Posterior cingulate gyrus (tissue), 11 donors: Measurements from ENCODE around the gene OR2J1.
"Not testable (repeated sequence)": the region's sequence is repeated elsewhere in the genome, so short reads cannot be mapped to it uniquely, and the experiment has no call there.

ENCODE experiments used
- DNase-seq, 10 donors: peaks; one replicate each; pipeline versions ENCODE4 v3.0.0 to v3.0.0-alpha.2; 2020 to 2021; ENCODE audit warnings: mixed read lengths in 3 of 10
- intact Hi-C: fragments of 100-400 bp; cut with DNase I; formaldehyde crosslinking; loops from one replicate; pipeline ENCODE4 v1.15.1; 2023

Gene OR2J1

DNA sequence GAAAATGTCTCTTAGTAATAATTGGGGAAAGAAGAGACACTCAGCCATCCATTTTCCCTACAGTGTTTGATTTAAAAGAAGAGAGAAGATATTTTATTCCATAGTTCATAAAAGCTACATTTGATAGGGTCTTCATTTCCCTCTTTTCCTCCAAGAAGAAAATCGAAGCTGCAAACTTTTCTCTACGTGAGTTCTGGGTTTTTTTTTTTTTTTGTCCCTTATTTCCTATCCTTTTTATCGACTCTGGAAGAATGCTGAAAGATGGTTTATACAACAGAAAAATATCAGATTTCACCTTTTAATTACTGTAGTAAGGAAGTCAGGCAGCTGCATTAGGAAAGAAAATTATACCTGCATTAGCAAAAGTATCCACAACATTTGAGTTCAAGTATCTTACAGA lies at the start of gene OR2J1:
Gene OR2J1 (plus strand): TSS at position 301 of the 400 bp plus-strand sequence. CDS start 1,453 bp downstream, outside the sequence.
- DNase-seq = no peak
- intact Hi-C loops = no loop called here

DNA sequence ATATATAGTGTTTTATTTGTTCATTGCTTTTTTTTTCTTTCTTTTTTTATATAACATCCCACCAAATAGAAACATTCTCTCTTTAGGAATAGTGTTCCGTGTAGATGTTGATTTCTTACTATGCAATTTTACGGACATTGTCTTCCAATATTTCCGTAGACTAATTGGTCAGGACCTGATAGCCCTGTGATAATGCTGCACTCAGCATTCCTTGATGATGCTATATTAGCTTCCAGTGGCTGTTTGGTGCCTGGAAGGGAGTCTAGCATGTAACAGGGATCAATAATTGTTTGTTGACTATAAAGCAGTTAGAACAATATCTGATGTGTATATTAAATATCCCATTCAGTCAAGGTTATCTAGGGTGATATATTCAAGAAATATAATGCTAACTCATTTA lies 47.6 kb upstream of the OR2J1 start:
- DNase-seq = no peak
- intact Hi-C loops = no loop called here

DNA sequence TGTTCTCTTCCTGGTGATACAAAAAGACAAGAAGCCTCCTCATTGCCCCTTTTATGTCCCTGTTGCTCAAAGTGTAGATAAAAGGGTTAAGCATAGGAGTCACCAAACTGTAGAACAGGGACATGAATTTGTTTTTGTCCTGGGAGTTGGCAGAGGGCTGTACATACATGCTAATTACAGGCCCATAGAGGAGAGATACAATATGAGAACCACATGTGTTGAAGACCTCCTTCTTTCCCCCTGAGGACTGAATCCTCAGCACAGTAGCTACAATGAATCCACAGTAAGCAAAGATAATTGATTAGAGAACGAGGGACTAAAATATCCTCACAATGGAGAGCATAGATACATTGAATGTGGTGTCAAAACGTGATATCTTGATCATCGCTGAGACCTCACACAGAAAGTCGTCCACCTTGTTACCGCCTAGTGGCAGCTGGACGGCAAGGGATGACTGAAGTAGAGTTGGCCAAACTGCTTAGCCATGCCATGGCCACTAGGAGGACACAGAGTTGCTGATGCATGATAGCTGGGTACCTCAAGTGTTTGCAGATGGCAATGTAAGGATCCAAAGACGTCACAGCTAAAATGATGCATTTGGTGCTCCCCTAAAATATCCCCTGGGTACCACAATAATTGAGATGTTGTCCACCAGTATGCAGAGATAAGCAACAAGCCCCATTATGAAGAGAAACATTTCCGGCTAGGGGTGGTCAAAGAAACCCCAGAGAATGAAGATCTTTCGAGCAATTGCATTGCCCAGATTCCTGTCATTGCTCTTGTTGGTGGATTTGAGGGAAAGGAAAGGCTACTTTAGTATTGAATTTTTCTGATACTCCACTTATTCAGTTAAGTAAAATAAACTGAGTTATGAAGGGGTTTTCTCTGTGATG lies 27.2 kb upstream of the OR2J1 start:
- no peak for DNase-seq

DNA sequence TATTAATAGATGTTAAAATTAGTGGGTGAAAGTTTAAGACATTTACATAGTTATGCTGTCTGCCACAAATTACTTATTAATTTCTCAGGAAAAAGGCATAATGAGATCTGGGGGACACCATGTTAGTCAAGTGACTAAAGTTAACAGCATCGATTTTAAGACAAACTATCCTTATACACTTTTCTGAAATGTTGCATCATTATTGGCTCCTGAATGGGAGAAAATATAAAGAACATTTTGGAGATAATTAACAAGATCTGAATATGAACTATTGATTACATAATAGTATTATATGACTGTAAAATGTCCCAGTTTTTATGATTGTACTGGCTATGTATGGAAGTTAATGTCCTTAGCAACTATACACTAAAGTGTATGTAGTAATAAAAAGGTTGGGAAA lies 20.1 kb upstream of the OR2J1 start:
- intact Hi-C loops = no loop called here
- DNase-seq = no peak

More for the DNA sequence above, 27.2 kb upstream of the OR2J1 start:
- intact Hi-C loops = no loop called here

DNA sequence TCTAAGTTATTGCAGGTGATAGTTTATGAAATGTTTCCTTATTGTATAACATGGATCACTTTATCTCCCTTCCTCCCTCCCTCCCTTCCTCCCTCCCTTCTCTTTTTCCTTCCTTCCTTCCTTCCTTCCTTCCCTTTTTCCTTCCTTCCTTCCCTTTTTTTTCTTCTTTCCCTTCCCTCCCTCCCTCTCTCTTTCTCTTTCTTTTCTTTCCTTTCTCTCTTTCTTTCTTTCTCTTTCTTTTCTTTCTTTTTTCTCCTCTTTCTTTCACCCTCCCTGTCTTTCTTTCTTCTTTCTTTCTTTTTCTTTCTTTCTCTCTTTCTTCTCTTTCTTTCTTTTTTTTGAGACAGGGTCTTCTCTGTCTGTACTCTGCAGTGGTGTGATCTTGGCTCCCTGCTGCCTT lies 18.0 kb upstream of the OR2J1 start:
- no peak for DNase-seq
- intact Hi-C loops = no loop called here

DNA sequence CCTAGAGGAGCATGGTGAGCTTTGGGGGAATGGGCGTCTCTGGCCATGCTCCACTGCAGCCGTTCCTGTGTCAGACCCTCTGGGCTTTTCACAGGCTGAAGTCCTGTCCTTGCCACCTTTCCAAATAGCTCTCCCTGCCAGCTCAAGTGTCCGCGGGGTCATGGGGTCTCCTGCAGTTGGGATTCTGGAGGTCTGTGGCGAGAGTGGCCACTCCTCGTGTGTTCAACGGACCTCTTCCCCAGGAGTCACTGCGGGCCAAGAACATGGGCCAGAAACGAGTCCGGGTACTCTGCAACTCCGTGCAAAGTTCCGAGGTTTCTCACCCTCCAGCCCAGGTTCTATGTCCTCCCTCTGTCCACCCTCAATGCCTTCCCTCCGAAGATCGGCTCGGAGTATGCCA lies 16.8 kb upstream of the OR2J1 start:
- DNase-seq = peak in 2 of 10 donors; percentile 59 to 63
- intact Hi-C loops = no loop called here

DNA sequence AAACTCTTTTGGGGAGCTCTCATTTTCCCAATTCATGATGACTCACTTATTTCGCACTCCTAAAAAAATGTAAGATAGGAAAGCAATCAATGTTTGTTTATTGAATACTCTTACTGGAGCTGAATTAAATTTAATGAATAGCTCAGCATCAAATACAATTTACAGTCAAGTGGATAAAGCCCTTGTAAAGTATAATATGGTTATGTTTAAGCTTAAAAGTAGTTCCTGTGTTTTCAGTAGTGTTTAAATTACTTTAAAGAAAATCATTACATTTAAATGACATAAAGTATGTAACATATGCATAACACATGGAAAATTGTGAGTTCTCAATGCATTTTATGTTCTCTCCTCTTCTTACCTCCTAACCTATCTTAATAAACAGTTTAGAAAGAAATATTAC lies 12.1 kb upstream of the OR2J1 start, which contains the start of gene OR2B3:
Gene OR2B3 (minus strand): TSS at position 101 of the 400 bp plus-strand sequence. CDS start 65 bp downstream, at position 36.
- DNase-seq = no peak

DNA sequence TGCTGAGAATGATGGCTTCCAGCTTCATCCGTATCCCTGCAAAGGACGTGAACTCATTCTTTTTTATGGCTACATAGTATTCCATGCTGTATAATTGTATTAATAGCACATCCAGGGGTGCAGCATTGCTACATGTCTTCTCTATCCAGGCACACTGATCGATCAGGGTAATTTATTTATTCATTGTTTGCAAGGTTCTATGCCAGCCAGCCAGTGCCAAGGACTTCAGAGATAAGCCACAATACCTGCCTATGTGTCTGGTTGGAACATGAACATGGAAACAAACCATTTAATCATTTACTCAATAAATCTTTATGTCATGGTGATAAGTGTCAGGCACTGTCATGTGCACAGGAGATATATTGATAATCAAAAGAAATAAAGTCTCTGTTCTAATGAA lies 6.3 kb upstream of the OR2J1 start:
- intact Hi-C loops = no loop called here
- no peak for DNase-seq

More for the DNA sequence above, 12.1 kb upstream of the OR2J1 start, which contains the start of gene OR2B3:
- intact Hi-C loops = no loop called here

DNA sequence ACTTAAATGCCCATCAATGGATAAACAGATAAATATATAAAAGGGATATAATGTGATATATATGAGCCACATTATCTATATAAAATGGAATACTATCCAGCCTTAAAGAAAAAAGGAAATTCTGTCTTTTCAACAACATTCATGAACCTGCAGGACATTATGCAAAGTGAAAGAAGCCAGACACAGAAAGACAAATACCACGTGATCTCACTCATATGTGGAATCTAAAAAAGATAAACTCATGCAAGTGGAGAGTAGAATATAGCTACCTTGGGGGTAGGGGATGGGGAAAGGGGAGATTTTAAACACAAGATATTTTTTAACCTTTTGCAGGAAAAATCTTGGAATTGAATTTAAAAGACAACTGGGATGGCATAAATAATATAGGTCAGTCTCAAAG lies 1.5 kb upstream of the OR2J1 start:
- DNase-seq = no peak
- intact Hi-C loops = no loop called here

DNA sequence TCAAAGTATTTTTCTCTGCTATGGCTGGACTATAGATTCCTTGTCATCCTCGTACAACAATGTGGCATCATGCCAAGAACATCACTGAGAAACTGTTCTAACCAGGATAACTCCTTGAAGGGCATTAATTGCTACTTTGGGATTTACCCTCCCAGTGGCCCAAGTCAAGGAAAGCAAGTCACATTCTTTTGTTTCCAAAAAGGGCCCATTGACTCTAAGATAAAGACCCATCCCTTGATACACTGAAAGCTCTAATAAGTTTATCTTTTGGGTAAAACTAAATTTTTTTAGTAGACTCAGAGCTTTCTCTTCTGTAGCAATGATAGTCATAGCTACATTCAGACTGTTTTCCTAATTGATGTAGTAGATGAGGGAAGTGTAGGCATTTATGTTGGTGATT lies 8.5 kb downstream of the OR2J1 start, which contains the start of gene OR2J3:
Gene OR2J3 (plus strand): TSS at position 301 of the 400 bp plus-strand sequence. CDS start 3,833 bp downstream, outside the sequence.
- intact Hi-C loops = no loop called here
- no peak for DNase-seq

DNA sequence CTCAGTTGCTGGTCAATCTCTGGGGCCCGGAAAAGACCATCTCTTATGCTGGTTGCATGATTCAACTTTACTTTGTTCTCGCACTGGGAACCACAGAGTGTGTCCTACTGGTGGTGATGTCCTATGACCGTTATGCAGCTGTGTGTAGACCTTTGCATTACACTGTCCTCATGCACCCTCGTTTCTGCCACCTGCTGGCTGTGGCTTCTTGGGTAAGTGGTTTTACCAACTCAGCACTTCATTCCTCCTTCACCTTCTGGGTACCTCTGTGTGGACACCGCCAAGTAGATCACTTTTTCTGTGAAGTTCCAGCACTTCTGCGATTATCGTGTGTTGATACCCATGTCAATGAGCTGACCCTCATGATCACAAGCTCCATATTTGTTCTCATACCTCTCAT lies 12.8 kb downstream of the OR2J1 start:
- intact Hi-C loops = no loop called here
- DNase-seq = no peak

DNA sequence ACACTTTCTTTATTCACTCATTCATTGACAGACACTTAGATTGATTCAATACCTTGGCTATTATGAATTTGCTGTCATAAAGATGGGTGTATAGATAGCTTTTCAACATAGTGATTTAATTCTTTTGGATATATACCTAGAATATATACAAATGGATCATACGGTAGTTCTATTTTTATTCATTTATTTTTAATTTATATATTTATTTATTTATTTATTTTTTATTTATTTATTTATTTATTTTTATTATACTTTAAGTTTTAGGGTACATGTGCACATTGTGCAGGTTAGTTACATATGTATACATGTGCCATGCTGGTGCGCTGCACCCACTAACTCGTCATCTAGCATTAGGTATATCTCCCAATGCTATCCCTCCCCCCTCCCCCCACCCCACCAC lies 15.7 kb downstream of the OR2J1 start:
- intact Hi-C loops, DNase-seq: not testable (repeated sequence)

DNA sequence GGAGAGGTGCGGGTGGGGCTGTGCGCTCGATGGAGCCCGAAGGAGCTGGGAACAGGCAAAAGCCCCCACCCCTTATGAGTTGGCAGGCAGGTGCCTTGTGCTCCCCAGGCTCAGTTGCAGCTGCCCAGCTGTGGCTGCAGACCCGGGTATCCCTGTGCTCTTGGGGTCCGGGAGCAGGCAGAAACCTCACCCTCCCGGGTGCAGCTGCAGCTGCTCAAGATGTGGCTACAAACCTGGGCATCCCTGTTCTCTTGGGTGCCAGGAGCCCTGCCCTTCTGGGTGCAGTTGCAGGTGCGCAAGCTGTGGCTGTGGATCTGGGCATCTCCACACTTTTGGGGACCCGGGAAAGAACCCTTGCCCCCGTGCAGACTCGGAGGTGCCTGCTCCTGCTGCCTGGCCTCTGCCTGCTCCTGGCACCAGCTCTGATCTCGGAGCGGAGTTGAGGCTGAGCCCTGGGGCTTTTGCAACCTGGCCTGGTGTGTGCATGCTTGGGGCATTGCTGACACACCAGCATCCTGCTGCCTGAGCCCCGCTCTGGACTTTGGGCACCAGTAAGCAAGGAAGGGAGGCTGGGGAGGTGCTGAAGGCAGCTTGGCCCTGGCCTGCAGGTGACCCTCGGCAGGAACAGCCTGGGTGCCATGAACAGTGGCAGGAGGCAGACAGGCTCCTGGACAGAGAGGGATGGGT lies 30.2 kb downstream of the OR2J1 start:
- peak in 1 of 10 donors; percentile 82 for DNase-seq
- intact Hi-C loops = no loop called here

DNA sequence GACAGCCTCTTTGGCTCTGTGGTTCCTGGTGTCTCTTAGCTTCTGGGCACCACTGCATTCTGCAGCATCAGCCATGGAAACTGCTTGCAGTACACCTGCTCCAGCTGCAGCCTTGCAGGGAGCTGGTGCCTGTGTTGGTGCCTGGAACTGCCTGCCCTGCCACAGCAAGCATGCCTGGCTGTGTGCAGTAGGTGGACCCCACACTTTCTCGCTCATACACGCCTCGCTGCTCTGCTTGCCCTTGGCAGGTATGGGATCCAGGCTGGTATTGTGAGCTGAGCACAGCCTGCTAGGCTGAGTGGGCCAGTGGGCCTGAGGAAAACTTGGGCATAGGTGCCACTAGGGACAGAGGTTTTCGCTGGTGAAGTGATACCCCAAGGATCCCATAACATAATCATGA lies 31.4 kb downstream of the OR2J1 start:
- DNase-seq = peak in 1 of 10 donors; percentile 72
- intact Hi-C loops = no loop called here

DNA sequence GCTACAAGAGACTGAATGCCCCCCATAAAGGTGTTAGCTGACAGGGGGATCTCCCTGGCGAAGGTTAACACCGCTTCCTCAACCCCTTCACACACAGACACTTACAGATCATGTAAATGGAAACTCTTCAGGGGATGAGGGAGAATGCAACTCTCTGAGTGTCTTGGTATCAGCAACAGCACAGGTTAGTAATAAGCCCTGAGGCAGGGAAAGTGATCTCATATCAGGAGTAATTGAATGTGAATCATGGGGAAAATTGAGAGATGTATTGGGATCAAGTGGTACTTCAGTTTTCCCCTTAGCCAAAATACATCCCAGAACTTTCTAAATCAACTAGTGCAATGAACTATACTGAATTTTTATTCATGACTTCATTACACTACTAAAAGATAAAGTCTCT lies 32.4 kb downstream of the OR2J1 start:
- DNase-seq = no peak
- intact Hi-C loops = no loop called here

DNA sequence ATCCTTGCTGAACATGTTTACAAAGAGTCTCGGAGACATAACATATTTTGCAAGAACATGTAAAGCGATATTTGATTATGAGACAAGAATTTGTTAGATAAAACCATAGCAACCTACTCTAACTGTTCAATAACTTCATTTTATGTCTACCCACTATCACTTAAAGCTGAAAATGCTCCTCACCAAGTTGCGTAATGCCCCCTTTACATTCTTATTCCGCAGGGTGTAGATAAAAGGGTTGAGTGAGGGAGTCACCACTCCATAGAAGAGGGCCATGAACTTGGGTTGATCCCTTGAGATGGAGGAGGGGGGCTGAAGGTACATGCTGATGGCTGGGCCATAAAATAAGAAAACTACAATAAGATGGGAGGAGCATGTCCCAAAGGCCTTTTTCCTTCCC lies 38.4 kb downstream of the OR2J1 start:
- intact Hi-C loops = no loop called here
- DNase-seq = no peak

DNA sequence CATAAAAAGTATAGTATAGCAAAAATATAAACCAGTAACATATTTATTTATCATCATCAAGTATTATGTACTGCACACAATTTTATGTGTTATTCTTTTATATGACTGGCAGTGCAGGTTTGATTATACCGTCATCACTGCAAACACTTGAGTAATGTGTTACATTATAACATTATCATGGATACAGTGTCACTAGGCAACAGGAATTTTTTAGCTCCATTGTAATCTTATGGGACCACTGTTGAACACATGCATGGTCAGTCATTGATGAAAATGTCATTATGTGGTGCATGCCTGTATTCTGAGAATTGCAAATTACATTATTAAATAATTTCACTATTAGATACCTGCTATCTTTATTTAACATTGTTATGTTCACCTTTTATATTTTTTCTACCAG lies 42.3 kb downstream of the OR2J1 start:
- intact Hi-C loops = no loop called here
- DNase-seq = no peak

DNA sequence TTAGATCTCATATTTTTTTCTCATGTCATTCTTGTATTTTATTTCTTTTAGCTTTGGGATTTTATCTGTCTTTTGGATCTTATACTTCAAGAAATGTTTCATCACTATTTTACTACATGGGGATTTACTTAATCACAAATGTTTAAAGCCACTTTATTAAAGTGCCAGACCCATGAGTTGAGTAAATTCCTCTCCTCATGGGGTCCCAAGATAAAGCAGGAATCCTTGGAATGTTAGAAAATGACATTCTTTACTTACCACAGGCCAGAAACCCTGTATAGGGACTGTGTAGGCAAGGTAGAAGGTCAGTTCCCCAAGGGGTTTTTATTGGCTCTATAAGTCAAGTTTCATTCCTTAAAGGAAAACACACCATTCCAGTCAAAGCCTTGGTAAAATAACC lies 43.0 kb downstream of the OR2J1 start:
- intact Hi-C loops = no loop called here
- no peak for DNase-seq

DNA sequence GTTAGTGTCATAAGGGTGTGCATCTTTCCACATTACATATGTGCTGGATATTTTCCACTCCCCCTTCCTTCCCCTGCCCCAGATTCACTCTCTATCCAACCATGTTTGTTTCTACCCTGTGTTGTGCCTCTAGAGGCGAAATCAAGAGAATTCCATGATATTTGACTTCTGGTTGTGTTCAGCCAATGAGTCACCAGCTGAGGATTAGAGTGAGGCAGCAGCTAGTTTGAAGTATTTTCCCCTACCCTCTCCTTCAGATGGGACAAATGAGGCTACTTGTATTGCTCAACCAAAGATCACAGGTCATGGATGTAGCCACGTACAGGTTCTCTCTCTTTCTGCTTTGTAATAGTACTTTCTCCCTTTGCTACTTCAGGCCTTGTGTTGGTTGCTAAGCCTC lies 46.9 kb downstream of the OR2J1 start:
- intact Hi-C loops = no loop called here

DNA sequence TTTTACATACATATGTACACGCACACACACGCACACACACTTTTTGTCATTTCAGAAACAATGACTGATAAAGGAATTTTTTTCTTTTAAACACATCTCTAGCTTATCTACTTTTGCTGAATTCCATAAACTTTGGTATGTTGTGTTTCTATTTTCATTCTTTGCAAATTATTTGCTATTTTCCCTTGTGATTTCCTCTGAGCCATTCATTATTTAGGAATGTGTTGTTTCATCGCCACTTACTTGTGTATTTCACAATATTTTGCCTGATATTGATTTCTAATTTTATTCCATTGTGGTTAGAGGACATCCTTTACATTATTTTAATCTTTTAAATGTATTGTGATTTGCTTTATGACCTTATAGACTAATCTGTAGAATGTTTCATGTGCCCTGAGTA lies 47.8 kb downstream of the OR2J1 start:
- intact Hi-C loops = no loop called here

More for the DNA sequence above, 46.9 kb downstream of the OR2J1 start:
- DNase-seq = no peak

DNA sequence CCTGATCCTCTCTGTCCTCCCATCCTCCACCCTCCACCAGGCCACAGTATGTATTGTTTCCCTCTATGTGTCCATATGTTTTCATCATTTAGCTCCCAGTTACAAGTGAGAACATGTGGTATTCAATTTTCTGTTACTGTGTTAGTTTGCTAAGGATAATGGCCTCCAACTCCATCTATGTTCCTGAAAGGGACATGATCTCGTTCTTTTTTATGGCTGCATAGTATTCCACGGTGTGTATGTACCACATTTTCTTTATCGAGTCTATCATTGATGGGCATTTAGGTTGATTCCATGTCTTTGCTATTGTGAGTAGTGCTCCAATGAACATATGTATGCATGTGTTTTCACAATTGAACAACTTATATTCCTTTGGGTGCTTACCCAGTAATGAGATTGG lies 50.2 kb downstream of the OR2J1 start:
- DNase-seq, intact Hi-C loops: not testable (repeated sequence)

More for the DNA sequence above, 47.8 kb downstream of the OR2J1 start:
- DNase-seq = no peak
